ENCODE measurements around the gene ELAVL1. TPM values are rescaled to one million over a fixed set of nuclear protein-coding genes. Genes with fewer than 3 reads are reported as not detected.

Gene ELAVL1
- polyA plus RNA-seq, 1 of the 3 experiments (the other 2 are of a cell fraction) = 49.6 TPM

DNA sequence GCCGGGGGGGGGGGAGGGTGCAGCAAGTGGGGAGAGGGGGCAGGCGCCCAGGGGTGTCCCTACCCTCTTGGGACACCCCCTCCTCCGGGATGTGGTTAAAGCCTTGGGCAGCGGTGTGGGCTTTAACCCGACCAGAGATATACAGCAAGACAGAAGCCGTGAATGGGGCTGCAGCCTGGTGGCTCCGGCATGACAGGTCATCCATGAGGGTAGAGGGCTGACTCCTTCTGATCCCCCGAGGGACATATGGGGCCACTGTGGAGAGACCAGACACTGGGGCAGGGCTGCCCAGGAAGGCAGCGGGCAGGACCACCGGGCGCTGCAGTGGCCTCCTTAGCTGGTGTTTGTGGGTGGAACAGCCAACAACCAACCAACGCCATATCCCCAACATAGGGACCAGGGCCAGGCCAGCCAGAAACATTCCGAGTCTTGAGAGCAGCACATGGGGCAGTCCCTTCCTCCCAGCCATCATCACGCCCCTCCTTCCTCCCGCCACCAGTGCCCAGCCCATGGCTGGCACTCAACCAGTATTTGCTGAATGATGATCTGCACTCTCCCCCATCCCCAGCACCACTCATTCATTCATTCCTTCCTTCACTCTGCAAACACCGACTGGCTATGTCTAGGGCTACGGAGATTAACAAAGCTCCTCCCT is 18.2 kb downstream of the ELAVL1 start (continued):
- TF ChIP-seq, protein P1, sequence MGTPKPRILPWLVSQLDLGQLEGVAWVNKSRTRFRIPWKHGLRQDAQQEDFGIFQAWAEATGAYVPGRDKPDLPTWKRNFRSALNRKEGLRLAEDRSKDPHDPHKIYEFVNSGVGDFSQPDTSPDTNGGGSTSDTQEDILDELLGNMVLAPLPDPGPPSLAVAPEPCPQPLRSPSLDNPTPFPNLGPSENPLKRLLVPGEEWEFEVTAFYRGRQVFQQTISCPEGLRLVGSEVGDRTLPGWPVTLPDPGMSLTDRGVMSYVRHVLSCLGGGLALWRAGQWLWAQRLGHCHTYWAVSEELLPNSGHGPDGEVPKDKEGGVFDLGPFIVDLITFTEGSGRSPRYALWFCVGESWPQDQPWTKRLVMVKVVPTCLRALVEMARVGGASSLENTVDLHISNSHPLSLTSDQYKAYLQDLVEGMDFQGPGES (IDR thresholded peaks at IDR 0.05; ENCODE audit: low read depth, low read length) = no peak
- TF ChIP-seq SIN3A (IDR thresholded peaks at IDR 0.05; ENCODE audit: borderline replicate concordance, low read depth, low read length) (no peak), NFIC (IDR thresholded peaks at IDR 0.05; ENCODE audit: borderline replicate concordance) (no peak), TAF1 (IDR thresholded peaks at IDR 0.05; ENCODE audit: borderline replicate concordance, low read depth, low read length) (no peak), FOSL2 (IDR thresholded peaks at IDR 0.05; ENCODE audit: borderline replicate concordance, low read depth) (no peak), TCF12 (IDR thresholded peaks at IDR 0.05) (no peak), ELF1 (IDR thresholded peaks at IDR 0.05) (no peak)

DNA sequence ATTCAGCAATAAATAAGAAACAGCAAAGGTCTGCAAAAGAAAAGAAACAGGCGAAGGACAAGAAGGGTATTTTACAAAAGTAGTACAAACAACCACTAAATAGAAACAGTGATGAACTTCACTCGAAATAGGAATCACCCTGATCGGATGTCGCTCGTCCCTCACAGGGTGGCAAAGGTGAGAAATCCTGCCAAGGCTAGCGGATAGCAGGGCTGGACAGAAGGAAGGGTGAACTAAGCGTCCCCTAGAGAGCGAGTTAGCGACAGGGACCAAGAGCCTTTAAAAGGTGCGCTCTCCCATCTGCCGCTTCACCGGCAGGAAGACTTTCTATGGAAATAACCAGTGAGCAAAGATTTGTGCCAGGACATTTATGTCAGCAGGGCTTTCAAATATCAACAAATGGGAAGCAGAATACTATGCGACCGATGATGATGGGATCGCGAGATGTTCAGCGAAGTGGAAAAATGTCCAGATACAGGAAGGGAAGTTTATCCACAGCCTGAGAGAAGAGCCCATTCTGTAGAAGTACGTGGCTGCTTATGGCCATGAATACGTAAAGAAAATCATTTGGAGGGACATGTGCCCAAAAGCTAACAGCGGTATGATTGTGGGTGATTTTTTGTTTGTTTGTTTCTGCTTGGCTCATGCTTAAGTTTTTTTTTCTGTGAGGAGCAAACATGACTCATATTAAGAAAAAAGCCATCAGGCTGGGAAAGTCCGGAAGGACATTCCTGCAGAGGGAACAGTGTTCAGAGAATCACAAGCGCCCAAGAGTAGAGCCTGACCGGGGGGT is 18.9 kb downstream of the ELAVL1 start:
- Histone ChIP-seq H2AFZ (ENCODE audit: low read depth) (no peak overlapping the region), H4K20me1 (ENCODE audit: insufficient read depth) (peaks cover 81% of the 10 kb centered on the region), H3K4me3 (ENCODE audit: low read depth in 2 of 2, low read length in 1 of 2) (no peak overlapping the region), H3K36me3 (replicated peaks in 1 of 2; ENCODE audit: control insufficient read depth in 1 of 2, insufficient read depth in 2 of 2, low read length in 1 of 2) (peaks cover 20 to 73% of the 10 kb centered on the region in 2 experiments), H3K9me3 (no peaks in the 10 kb centered on the region), H3K4me2 (no peak overlapping the region), H3K27ac (ENCODE audit: low read depth in 2 of 2, low read length in 1 of 2) (peak overlapping the region in 1 of 2 experiments; percentile 39; a peak in 2 of 4 replicates), H3K27me3 (ENCODE audit: insufficient read depth) (no peaks in the 10 kb centered on the region), H3K9me2 (no peaks in the 10 kb centered on the region), H3K79me2 (ENCODE audit: insufficient read depth) (peaks cover 92% of the 10 kb centered on the region), H3F3A (replicated peaks; ENCODE audit: insufficient read depth) (no peaks in the 10 kb centered on the region), H3K9ac (no peak overlapping the region), H3K4me1 (ENCODE audit: control insufficient read depth in 1 of 2, insufficient read depth in 2 of 2, low read depth in 1 of 2, low read length in 1 of 2) (peaks cover 0 to 11% of the 10 kb centered on the region in 2 experiments; a peak in 2 of 4 replicates)
- TF ChIP-seq TCF12 (IDR thresholded peaks at IDR 0.05) (no peak), JUND (IDR thresholded peaks at IDR 0.05) (peak; percentile 40; the same call in 1 of the 2 replicates), SMC3 (IDR thresholded peaks at IDR 0.05; ENCODE audit: low read depth, low read length) (no peak), FOSL2 (IDR thresholded peaks at IDR 0.05; ENCODE audit: borderline replicate concordance, low read depth) (peak; percentile 48; the same call in 1 of the 2 replicates)
- POLR2A ChIA-PET = no interaction called here
- CTCF ChIA-PET = interaction anchor here (1.1 kb wide), 2 partner anchors 16 kb away, joined by 4 to 6 read pairs; no protein-coding TSS in a partner anchor
- no peak for DNase-seq
- 85% methylated on average over 22 of the region's 23 CpGs for WGBS (ENCODE audit: low lambda C conversion rate)

DNA sequence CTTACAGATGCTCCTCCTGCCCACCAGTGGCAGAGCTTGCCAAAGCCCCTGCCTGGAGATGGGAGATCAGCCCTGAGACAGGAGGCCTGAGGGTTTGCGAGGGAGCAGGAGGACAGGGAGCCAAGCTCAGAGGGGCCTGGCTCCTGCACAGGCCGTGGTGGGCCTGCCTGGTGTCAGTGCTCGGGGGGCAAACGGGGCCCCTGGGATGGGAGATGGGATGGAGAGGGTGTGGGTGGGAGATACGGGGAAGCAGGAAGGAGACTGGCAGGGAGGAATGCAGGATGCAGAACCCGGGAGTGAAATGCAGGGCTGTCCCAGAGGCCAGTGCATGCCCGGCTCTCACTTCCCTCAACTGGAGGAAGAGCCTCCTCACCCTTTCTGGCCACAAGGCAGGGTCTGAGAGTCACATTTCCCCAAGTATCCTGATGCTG is 19.9 kb downstream of the ELAVL1 start:
- POLR2A ChIA-PET = no interaction called here
- CTCF ChIA-PET = interaction anchor here (1.1 to 2.1 kb wide), 3 partner anchors 15 to 17 kb away, joined by 4 to 9 read pairs (median 4); no protein-coding TSS in a partner anchor
- peaks cover 74% of the 10 kb centered on the region for H4K20me1 ChIP-seq (ENCODE audit: insufficient read depth)

More for the DNA sequence above, 19.9 kb downstream of the ELAVL1 start:
- TF ChIP-seq RXRA (IDR thresholded peaks at IDR 0.05; ENCODE audit: borderline replicate concordance, low read depth) (no peak), ELF1 (IDR thresholded peaks at IDR 0.05) (no peak), EP300 (IDR thresholded peaks at IDR 0.05; ENCODE audit: borderline replicate concordance in 1 of 2, low read depth in 1 of 2, low read length in 1 of 2) (no peak), SIN3A (IDR thresholded peaks at IDR 0.05; ENCODE audit: borderline replicate concordance, low read depth, low read length) (no peak), FOXJ3 (CRISPR knock-in tag; IDR thresholded peaks at IDR 0.05) (no peak), TEAD4 (IDR thresholded peaks at IDR 0.05; ENCODE audit: borderline replicate concordance, insufficient read depth) (no peak), GABPA (IDR thresholded peaks at IDR 0.05; ENCODE audit: low read depth) (no peak), POLR2AphosphoS5 (IDR thresholded peaks at IDR 0.05; ENCODE audit: low read depth, low read length) (no peak)
- TF ChIP-seq, protein P2, sequence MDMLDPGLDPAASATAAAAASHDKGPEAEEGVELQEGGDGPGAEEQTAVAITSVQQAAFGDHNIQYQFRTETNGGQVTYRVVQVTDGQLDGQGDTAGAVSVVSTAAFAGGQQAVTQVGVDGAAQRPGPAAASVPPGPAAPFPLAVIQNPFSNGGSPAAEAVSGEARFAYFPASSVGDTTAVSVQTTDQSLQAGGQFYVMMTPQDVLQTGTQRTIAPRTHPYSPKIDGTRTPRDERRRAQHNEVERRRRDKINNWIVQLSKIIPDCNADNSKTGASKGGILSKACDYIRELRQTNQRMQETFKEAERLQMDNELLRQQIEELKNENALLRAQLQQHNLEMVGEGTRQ (IDR thresholded peaks at IDR 0.05; ENCODE audit: borderline replicate concordance, low read depth, low read length) = no peak
- no peaks in the 10 kb centered on the region for H3F3A ChIP-seq (replicated peaks; ENCODE audit: insufficient read depth)
- 90% methylated on average over 7 of the region's 7 CpGs for WGBS (ENCODE audit: low lambda C conversion rate)
- no peak overlapping the region for H2AFZ ChIP-seq (ENCODE audit: low read depth)
- peaks cover 0 to 11% of the 10 kb centered on the region in 2 experiments; a peak in 2 of 4 replicates for H3K4me1 ChIP-seq (ENCODE audit: control insufficient read depth in 1 of 2, insufficient read depth in 2 of 2, low read depth in 1 of 2, low read length in 1 of 2)
- no peak overlapping the region for H3K4me3 ChIP-seq (ENCODE audit: low read depth in 2 of 2, low read length in 1 of 2)
- H3K36me3 ChIP-seq (replicated peaks in 1 of 2; ENCODE audit: control insufficient read depth in 1 of 2, insufficient read depth in 2 of 2, low read length in 1 of 2) = peaks cover 11 to 73% of the 10 kb centered on the region in 2 experiments
- peaks cover 85% of the 10 kb centered on the region for H3K79me2 ChIP-seq (ENCODE audit: insufficient read depth)
- no peak overlapping the region for H3K9ac ChIP-seq
- no peak overlapping the region for H3K4me2 ChIP-seq
- no peaks in the 10 kb centered on the region for H3K9me3 ChIP-seq
- no peak overlapping the region for H3K27ac ChIP-seq (ENCODE audit: low read depth in 2 of 2, low read length in 1 of 2)
- DNase-seq = no peak
- H3K9me2 ChIP-seq = no peaks in the 10 kb centered on the region
- no peaks in the 10 kb centered on the region for H3K27me3 ChIP-seq (ENCODE audit: insufficient read depth)

All from SK-N-SH (cell line).